GM19351 (cell line): ENCODE measurements around the gene ACY1.

Experiments used
- ATAC-seq: cut with Tn5 transposase; IDR thresholded peaks from one replicate; pipeline ENCODE4 v1.9.1; 2021; ENCODE audit warnings: mild to moderate bottlenecking, moderate library complexity; ENCODE audit not compliant: unreplicated experiment

Gene ACY1

GRCh38 chr3:51982838-51983577 is at the start of gene ACY1:
TSS of gene ACY1 (plus strand) at chr3:51983535. CDS start at chr3:51984065, 530 bp downstream.
- peak; percentile 82 for ATAC-seq

GRCh38 chr3:51934139-51934850 is 49.0 kb upstream of the ACY1 start:
- no peak for ATAC-seq

DNA sequence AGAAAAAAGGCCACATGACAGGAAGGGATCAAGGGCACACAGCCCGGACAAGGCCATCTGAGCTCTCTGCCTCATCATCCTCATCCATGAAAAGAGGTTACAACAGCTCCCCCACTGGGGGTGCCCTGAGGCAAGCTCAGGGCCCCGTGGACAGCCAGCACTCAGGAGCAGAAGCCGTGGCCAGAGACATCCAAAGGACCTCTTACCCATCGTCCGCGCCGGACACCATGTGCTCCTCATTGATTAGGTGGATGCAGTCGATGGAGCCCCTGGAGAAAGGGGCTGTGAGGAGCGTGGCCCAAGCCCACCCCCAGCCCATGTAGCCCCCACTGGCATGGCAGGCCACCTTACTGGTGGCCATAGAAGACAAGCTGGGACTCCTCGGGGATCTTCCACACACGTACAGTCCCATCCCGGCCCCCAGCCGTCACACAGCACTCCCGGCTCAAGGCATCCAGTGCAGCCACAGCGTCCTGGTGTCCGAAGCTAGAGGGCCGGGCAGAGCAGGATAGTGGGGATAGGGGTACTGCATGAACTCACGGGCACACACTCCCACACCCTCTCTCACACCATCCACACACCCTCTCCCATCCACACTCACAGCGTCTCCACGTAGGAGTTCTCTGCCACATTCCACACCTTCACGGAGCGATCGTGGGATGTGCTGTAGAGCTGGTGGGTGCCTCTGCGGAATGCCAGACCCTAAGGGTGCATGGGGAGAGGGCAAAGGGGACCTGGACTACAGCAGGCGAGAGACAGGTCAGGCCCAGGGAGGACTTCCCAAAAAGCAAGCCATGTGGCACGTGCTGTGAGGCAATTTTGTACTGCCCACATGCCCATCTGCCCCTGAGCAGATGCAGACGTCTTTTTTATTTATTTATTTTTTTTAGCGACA is 48.1 kb upstream of the ACY1 start:
- ATAC-seq: no peak

GRCh38 chr3:51935886-51936755 is 47.2 kb upstream of the ACY1 start:
- no peak for ATAC-seq

DNA sequence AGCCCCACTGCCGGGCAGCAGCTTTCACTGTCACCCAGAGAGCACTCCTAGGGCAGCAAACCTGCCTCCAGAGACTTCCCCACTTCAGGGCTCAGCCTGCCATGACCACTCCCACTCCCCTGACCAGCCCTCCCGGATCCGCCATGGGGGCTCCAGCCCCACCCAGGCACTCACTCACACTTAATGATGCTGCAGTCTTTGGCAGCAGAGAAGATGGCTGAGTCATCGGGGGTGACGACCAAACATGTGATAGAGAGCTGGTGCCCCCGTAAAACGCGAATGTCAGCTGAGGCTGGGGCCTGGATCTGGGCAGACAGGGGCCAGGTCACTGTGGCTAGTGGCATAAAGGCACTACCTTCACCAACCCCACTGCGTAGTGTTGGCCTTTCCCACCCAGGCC is 46.3 kb upstream of the ACY1 start:
- no peak for ATAC-seq

DNA sequence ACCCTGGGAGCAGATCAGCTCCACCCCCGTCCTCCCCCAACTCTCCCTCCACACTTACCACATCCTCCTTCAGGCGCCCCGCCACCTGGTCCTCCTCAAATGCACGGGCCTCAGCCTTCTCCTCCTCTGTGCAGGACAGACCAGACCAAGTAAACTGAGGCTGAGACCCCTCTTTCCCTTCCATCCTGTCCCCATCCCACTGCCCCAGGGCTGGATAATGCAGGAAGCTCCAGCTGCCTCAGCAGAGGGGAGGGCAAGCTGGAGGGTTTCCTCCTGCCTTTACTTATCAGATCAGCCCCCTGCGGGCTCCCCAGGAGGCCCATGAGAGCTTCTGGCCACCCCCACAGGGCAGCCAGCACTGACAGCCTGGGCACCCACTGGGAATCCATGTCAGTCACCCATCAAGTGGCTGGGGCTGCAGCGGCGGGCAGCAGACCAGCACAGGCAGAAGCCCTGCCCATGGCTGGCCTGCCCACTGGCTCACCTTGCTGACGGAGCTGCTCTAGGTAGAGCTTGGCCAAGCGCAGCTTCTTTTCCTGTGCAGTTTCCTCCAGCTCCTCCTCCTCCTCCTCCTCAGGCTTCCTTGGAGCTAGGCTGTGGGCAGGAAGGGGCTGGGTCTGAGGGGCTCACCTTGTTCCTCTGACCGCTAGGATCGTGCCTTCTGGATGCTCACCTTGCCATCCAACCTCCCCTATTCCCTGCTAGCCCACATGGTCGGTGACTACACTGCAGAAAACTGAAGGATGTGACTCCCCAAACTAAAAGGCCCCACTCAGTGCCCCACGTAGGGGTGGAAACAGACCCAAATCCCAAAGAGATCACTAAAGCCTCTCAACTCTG is 45.5 kb upstream of the ACY1 start:
- ATAC-seq: no peak

DNA sequence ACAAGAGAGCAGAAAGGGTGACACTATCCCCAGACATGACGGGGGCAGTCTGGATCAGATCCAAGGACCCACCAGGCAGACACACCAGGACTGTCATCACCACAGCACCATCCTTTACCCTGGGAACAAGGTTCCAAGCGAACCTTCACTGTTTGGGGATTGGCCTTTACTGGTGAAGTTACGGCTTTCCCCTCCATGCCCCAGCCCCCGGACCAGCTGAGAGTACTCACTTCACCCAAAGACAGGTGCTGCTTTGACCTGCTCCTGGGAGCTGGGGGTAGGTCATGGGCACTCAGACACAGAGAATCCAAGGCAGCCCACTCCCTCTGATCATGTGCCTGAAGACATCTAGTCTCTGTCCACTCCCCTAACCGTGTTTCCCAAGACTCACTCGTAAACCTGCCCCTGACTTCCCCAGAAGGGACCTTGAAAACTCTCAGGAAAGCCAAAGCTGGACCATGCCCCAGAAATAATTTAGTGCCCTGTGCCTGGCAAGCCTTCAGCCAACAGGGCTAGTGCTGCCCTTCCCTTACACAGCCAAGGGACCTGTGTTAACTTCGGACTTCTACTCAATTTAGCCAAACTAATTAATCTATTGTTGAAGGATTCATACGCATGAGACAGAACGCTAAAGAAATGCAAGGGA is 44.4 kb upstream of the ACY1 start:
- ATAC-seq: no peak

DNA sequence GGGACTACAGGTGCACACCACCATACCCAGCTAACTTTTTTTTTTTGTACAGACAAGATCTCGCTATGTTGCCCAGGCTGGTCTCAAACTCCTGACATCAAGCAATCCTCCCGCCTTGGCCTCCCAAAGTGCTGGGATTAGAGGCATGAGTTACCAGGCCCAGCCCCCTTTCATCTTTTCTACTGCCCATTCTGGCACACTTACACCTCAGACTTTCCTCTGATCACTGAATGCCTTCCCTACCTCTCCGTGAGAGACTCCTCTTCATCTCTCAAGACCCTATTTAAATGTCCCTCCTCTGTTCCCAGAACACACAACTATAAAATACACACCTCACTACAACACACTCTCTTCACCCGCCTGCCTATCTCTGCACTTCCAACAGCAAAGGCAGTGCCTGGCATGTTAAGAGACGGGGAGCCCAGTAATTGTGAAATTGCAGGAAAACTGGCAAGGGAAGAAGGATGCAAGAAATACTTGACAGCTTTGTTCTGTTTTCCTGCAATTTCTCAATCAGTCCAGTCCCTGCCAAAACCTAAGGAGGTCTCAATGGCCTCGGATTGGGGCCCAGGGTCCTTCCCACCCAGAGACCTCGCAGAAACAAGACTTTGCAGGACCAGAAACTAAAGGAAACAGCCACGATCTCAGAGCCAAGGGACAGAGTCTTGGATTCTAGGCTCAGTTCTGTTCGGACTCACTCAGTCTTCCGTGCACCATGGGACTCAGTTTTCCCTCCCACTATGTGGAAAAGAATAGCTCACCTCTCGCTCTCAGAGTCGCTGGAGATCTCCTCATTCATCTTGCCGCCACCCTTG is 42.5 kb upstream of the ACY1 start:
- no peak for ATAC-seq

- no peak for ATAC-seq
Observed at GRCh38 chr3:51941463-51941797, 41.9 kb upstream of the ACY1 start.

DNA sequence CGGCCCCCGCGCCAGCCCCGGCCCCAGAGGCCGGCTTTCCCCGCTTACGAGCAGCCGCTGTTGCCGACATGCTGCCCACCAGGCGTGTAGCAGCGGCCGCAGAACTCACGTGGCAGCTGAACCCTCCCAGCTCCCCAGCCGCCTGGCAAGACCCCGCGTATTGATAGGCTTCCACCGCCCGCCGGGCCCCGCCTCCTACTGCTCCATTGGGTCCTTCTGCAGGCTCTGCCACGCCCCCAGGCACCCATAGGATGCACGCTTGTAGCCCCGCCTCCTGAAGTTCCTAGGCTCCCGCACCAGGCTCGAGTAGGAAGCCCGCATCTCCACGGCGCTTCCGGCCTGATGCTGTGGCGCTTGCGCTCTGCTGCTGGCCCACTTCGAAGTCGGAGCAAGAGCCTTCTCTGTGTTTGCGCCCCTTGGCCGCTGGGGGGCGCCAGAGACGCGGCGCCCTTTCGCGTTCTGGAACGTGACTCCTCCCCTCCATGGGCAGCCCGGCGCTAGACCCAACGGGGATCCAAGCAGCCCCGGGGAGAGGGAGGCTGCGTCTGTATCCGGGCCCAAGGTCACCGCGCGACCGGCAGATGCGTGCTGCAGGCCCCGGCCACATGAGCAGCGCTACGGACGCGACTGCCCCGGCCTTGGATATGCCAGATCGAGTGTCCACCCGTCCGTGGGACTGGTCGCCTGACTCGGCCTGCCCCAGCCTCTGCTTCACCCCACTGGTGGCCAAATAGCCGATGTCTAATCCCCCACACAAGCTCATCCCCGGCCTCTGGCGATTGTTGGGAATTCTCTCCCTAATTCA is 41.3 kb upstream of the ACY1 start, which contains the start of the genes PARP3 and RRP9:
TSS of gene PARP3 (plus strand) at position 566 of the 805 bp plus-strand sequence. CDS start 993 bp downstream, outside the sequence.
TSS of gene RRP9 (minus strand) at position 107 of the 805 bp plus-strand sequence. CDS start at position 70, 37 bp downstream.
- peak; percentile 89 for ATAC-seq

DNA sequence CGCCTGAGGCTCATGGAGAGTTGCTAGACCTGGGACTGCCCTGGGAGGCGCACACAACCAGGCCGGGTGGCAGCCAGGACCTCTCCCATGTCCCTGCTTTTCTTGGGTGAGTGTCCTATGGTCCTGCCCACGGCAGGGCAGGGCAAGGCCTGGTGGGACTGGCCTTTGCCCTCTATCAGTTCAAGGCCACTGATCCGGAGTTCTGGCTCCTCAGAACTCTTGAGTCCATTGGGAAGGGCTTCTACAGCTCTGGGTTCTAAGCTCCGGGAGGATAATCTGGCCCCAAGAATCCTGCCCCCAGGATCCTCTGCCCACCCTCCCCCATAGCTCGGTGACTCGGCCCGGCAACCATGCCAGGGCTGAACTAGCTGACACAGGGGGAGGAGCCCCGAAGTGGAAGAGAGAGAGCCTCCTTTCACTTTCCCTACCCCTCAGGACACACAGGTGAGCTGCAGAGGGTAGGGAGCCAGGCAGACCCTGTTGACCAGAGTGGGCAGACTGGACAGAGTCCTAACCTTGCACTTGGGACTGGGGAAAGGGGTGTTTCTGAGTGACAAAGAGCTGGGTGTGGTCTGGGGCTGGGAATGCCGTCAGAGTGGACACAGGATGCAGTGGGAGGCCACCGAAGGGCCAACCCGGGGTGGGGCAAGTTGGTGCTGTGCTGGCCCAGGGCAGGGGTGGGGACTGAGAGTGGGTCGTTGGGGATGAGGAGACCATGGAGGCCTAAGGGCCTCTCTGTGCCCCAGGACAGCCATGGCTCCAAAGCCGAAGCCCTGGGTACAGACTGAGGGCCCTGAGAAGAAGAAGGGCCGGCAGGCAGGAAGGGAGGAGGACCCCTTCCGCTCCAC is 40.5 kb upstream of the ACY1 start:
- peak; percentile 36 for ATAC-seq

GRCh38 chr3:51943451-51944391 is 39.6 kb upstream of the ACY1 start:
- ATAC-seq: no peak

DNA sequence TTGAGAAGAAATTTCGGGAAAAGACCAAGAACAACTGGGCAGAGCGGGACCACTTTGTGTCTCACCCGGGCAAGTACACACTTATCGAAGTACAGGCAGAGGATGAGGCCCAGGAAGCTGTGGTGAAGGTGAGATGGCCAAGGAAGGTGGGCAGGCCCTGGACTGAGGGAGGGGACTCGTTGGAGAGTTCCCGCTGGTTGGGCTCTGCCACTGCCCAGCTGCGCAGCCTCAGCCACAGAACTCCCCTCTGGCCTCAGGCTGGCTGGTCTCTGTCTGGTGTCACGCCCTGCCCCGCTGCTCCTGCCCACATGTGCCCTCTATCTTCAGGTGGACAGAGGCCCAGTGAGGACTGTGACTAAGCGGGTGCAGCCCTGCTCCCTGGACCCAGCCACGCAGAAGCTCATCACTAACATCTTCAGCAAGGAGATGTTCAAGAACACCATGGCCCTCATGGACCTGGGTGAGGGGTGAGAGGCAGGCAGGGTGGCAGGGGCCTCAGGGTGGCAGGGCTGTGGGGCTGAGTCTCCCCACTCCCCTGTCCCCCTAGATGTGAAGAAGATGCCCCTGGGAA is 38.8 kb upstream of the ACY1 start:
- no peak for ATAC-seq

GRCh38 chr3:51945031-51945840 is 38.1 kb upstream of the ACY1 start:
- ATAC-seq: no peak
